Measurements from ENCODE around the gene UBALD1.

GRCh38 chr16:4663777-4664465 is 49.2 kb upstream of the UBALD1 start:
- TF ChIP-seq TAF1 (IDR thresholded peaks at IDR 0.05; ENCODE audit: borderline replicate concordance, insufficient read depth, low read length) (no peak), REST (IDR thresholded peaks at IDR 0.05; ENCODE audit: insufficient read depth in 1 of 2, low read depth in 2 of 2, low read length in 2 of 2) (no peak)

All from PFSK-1 (cell line).